Skeletal muscle cell (primary cell): Measurements from ENCODE around the gene ABHD1.
"Not testable (repeated sequence)": the region's sequence is repeated elsewhere in the genome, so short reads cannot be mapped to it uniquely, and the experiment has no call there.

ENCODE experiments used
- DNase-seq: peaks from one replicate; pipeline ENCODE4 v3.0.0-alpha.2; 2010; ENCODE audit warnings: low read depth
- H3K4me3 ChIP-seq: 2 replicates; pipeline ENCODE4 v1.5.1; 2011; ENCODE audit warnings: low read depth, mild to moderate bottlenecking, control low read depth, low read length, moderate library complexity

ABHD1 gene

GRCh38 chr2:27155069-27155520 is 31.5 kb downstream of the ABHD1 start:
- no peak overlapping the region for H3K4me3 ChIP-seq
- no peak for DNase-seq

DNA sequence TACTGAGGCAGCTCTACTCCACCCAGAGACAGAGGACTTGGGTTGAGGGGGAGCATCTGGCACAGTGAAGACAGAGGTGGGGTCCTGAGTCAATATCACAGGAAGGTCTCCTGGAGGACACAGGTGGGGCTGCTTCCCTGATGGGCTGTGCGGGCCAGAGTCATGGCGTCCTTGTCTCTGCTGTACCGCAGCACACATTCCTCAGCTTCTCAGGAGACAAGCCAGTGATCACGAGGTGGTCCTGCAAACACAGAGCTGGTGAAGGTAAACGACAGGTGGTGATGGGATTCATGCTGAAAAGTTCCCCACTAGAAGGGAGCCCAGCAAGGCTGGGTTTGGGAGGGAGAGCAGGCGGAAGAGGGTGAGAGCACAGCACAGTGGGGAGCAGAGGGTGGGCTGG is 34.9 kb downstream of the ABHD1 start:
- no peak overlapping the region for H3K4me3 ChIP-seq
- DNase-seq = no peak

DNA sequence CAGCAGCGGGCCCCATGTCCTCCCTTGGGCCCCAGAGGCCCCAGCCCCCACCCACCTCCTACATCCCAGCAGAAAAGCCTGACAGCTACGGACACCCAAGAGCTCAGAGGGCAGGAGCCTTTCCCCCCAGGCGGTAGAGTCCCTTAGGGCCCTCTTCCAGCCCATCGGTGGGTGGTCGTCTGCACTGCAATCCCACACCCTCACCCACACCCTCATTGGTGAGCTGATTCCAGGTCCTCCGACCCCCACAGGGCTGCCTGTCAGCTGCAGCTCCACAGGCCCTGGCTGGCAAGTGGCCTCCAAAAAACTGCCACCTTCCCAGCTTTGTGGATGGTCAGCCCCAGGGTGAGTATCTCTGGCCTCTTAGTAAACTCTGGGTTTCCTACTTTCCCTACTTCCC is 35.7 kb downstream of the ABHD1 start:
- H3K4me3 ChIP-seq = no peak overlapping the region
- DNase-seq = no peak

- no peak overlapping the region for H3K4me3 ChIP-seq
- DNase-seq = no peak
Measured at GRCh38 chr2:27160191-27160590, 36.6 kb downstream of the ABHD1 start.

- DNase-seq = no peak
- no peak overlapping the region for H3K4me3 ChIP-seq
Measured at GRCh38 chr2:27162151-27163121, 38.8 kb downstream of the ABHD1 start.

DNA sequence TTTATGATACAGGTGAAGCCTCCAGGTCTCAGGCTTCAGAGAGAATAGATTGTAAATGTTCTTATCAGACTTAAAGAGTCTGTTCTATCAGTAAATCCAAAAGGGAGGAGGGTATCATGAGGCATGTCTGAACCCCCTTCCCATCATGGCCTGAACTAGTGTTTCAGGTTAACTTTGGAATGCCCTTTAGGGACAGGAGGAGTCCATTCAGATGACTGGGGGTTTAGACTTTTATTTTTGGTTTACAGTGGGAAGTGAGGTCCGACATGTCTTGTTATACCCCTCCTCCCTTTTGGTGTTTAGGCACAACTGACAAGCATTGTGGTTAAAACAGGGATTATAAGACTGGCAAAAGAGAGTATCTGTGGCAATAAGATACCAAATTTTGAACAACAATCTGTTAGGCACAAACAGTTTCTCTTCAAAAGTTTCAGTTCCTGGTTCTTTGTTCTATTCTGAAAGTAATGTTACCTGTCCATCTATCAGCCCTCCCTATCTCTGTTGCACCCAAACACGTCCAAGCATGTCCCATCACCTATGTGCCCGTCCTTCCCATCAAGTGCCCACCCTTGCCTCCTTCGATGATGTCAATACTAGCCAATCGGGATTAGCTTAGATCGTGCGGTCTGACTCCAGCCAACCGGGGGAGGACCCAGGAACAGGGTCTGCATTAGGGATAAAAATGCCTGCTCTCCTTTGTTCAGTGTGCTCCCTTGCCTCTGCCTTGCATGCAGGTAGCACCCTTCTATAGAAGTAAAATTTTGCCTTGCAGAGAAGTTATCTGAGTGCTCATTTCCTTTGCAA is 41.5 kb downstream of the ABHD1 start:
- no peak for DNase-seq
- H3K4me3 ChIP-seq = no peak overlapping the region

DNA sequence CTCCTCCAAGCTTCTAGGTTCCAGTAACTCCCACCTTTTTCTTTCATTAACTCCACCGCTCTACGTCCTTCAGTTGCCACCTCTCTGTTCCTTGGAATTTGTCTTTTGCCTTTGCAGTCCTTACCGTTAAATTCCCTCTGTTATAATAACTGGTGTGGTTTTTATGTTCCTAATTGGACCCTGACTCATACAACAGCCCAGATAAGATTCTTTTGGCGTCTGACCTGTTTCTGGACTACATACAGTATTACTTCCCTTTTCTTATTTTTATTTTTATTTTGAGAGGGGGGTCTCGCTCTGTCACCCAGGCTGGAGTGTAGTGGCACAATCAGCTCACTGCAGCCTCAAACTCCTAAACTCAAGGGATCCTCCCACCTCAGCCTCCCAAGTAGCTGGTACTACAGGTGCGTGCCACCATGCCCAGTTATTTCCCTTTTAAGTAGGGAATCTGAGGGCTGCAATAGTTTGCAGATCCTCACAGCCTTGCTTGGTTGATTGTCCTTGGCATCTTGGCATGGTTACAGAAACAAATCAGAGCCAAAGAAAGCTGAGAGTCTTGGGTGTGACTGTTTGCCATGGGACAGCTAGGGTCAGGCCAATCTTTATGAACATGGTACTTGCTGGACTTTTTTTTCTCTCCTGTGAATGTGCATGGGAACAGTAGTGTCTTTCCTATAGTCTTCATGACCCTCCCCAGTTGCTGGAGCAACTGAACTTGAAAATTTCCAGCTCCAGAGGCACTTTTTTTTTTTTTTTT is 47.1 kb downstream of the ABHD1 start:
- no peak for DNase-seq
- H3K4me3 ChIP-seq = no peak overlapping the region

GRCh38 chr2:27171351-27171848 is 47.8 kb downstream of the ABHD1 start:
- no peak for DNase-seq
- no peak overlapping the region for H3K4me3 ChIP-seq

DNA sequence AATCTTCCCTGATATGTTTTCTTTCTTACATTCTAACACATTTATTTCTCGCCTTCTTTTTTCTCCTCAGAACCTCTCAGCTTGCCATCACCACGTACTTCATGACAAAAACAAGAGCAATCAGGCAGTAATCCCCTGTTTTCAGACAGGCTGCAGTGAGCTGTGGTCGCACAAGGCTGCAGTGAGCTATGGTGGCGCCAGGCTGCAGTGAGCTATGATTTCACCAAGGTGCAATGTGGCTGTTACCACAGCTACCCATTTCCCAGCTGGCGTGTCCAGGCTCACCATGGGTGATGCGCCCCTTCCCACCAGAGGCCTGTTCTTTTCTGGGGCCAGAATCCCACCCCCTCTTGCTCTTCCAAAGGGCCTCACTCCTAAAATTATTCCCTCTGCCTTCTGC is 51.0 kb downstream of the ABHD1 start:
- DNase-seq = no peak
- no peak overlapping the region for H3K4me3 ChIP-seq

DNA sequence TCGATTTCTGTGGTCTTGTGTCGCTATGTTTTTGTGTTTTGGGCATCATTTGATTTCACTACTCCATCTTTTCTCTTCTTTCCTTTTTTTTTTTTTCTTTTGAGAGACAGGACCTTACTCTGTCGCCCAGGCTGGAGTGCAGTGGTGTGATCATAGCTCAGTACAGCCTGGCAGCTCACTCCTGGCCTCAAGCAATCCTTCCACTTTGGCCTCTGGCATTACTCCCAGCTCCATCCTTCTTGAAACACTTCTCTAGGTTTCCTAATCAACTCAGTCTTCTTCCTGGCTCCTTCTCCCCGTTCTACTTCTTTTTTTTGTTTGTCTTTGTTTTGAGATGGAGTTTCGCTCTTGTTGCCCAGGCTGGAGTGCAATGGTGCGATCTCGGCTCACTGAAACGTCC is 51.7 kb downstream of the ABHD1 start:
- H3K4me3 ChIP-seq = no peak overlapping the region
- DNase-seq = no peak

GRCh38 chr2:27175781-27176180 is 52.2 kb downstream of the ABHD1 start:
- not testable (repeated sequence) for DNase-seq

GRCh38 chr2:27177441-27178351 is 54.1 kb downstream of the ABHD1 start:
- no peak overlapping the region for H3K4me3 ChIP-seq
- no peak for DNase-seq

More at GRCh38 chr2:27175781-27176180, 52.2 kb downstream of the ABHD1 start:
- not testable (repeated sequence) for H3K4me3 ChIP-seq

DNA sequence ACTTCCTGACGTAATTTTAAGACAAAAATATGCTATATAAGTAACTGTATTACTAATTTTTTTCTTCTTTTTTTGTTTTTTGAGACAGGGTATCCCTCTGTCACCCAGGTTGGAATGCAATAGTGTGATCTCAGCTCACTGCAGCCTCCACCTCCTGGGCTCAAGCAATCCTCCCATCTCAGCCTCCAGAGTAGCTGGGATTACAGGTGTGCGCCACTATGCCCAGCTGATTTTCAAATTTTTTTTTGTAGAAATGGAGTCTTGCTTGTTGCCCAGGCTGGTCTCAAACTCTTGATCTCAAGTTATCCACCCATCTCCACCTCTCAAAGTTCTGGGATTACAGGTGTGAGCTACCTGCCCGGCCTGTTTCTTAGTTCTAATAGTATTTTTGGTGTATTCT is 54.9 kb downstream of the ABHD1 start:
- no peak overlapping the region for H3K4me3 ChIP-seq
- no peak for DNase-seq

DNA sequence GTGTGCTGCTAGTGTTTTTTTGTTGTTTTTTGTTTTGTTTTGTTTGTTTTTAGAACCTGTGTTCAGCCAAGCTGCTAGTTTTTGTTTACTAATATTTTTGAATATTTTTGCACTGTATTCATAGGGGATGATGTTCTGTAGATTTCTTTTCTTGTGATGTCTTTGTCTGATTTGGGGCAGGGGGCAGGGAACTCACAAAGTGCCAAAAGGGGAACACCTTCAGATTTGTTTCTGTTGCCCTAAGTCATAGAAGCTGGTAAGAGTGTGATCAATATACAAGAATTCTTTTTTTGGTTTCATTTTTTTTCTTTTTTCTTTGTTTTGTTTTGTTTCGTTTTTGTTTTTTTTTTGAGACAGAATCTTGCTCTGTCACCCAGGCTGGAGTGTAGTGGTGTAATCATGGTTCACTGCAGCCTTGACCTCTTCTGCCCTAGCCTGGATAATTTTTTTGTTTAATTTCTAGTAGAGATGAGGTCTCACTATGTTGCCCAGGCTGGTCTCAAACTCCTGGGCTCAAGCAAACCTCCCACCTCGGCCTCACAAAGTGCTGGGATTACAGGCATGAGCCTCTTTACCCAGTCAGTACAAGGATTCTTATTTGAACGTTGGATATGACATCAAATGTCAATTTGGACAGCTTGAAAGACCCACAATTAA is 55.9 kb downstream of the ABHD1 start:
- no peak for DNase-seq
- no peak overlapping the region for H3K4me3 ChIP-seq
